NCI-H2171 (cell line): ENCODE data around the gene ZNF816.
"Not testable (repeated sequence)": the region's sequence is repeated elsewhere in the genome, so short reads cannot be mapped to it uniquely, and the experiment has no call there.

Experiments
- DNase-seq: peaks from one replicate; lab custom pipeline; 2025; lab: John Stamatoyannopoulos, UW

The ZNF816 gene

DNA sequence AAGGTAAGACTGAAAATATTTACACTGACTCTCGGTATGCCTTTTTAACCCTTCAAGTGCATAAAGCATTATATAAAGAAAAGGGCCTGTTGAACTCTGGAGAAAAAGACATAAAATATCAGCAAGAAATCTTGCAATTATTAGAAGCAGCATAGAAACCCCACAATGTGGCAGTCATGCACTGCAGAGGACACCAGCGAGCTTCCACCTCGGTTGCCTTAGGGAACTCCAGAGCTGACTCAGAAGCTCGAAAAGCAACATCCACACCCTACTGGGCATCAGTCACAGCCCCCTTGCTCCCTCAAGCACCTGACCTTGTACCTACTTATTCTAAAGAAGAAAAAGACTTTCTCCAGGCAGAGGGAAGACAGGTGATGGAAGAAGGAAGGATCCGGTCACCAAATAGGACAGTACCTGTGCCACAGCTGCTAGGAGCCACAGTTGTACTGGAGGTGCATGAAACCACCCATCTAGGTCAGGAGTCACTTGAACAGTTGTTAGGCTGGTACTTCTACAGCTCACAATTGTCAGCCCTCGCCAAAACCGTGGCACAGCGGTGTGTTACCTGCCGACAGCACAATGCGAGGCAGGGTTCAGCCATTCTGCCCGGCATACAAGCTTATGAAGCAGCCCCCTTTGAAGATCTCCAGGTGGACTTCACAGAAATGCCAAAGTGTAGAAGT, 2.9 kb downstream of the ZNF816 start:
- no peak for DNase-seq

DNA sequence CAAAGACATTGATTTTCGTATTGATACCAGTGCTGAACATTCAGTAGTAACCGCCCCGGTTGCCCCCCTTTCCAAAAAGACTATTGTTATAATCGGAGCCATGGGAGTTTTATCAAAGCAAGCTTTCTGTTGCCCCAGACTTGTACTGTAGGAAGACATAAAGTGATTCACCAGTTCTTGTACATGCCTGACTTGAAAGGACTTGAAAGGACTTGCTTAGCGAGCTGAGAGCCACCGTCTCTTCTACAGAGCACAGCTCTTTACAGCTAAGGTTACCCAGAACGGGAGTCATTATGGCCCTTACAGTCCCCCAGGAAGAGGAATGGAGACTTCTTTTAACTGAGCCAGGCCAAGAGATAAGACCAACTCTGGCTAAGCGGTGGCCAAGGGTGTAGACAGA, 5.1 kb downstream of the ZNF816 start:
- no peak for DNase-seq

DNA sequence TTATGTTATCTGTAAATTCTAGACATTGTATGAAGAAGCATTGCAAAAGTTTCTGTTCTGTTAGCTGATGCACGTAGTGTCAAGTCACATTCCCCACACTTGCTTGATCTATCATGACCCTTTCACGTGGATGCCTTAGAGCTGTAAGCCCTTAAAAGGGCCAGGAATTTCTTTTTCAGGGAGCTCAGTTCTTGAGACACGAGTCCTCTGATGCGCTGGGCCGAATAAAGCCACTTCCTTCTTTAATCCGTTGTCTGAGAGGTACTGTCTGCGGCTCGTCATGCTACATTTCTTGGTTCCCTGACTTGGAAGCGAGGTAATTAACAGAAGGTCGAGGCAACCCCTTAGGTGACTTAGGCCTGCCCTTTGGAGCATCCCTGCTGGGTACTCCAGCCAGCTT, 5.8 kb downstream of the ZNF816 start:
- no peak for DNase-seq

DNA sequence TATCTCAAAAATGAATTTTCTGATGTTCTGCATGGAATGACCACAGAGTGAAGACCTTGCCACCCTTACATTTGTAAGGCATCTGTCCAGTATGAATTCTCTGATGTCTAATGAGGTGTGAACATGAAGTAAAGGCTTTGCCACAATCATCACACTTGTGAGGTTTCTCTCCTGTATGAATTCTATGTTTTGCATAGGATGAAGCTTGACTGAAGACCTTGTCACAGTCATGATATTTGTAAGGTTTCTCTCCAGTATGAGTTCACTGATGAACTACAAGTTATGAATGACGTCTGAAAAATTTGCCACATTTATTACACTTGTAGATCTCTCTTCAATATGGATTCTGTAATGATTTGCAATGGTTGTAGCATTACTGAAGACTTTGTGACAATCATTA, 13.3 kb downstream of the ZNF816 start:
- DNase-seq, result no peak

DNA sequence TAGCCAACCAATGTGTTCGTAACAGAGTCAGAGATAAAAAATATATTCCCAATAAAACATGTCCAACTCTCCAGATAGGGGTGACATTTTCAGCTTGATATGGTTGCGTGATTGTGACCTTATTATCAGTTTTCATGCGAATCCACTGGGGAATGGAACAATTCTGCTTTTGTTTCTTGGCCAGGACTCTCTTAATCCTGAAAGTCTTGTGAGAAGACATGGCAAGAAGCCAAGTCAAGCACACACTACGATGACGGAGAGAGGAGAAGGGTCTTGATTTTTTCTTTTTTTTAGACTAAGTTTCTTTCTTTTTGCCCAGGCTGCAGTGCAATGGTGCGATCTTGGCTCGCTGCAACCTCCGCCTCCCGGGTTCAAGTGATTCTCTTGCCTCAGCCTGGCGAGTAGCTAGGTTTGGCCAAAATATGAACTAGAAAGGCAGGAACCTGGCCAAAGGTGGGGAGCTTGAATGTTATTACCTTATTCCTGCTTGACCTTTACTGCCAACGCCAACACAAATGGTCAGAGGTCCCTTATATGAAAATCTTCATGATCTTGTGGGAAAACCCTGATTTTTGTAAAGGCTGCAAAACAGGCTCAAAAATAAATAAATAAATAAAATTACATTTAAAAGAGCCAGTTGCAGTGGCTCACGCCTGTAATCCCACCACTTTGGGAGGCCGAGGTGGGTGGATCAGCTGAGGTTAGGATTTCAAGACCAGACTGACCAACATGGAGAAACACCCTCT, 14.5 kb downstream of the ZNF816 start:
- DNase-seq, result no peak

DNA sequence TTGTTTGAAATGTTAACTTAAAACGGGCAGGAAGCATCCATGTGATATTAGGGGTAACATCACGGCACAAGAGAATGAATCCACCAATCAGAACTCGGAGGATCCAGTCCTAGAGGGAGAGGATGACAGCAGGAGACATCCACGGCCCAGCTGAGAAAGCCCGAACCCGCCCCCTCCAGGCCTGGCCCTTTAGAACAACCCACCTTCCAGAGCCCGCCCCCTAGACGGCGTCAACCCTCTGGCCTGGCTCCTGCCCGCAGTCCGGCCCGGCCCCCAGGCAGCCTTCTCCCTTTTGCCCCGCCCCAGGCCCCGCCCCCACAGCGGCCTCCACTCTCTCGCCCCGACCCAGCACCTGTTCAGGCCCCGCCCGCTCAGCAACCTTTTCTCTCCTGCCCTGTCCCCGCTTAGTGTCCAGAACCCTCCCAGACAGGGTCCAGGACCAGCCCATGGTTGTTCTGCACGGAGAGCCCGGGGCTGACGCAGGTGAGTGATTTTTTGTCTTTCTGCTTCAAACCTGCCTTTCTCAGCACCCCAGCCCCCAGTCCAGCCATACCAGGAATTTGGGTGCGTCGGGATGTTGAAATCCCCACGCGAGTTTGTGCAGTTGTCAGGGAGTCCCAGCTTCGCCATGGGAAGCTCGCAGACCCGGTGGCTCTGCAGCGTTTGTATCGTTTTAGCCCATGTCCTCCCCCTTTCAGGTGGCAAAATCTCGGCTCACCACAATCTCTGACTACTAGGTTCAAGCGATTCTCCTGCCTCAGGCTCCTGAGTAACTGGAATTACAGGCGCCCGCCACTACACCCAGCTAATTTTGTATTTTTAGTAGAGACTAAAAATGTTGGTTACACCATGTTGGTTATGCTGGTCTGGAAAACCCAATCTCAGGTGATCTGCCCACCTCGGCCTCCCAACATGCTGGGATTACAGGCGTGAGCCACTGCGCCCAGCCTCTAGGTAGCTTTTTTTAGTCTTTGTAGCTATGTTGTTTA, 16.1 kb downstream of the ZNF816 start:
- no peak for DNase-seq

DNA sequence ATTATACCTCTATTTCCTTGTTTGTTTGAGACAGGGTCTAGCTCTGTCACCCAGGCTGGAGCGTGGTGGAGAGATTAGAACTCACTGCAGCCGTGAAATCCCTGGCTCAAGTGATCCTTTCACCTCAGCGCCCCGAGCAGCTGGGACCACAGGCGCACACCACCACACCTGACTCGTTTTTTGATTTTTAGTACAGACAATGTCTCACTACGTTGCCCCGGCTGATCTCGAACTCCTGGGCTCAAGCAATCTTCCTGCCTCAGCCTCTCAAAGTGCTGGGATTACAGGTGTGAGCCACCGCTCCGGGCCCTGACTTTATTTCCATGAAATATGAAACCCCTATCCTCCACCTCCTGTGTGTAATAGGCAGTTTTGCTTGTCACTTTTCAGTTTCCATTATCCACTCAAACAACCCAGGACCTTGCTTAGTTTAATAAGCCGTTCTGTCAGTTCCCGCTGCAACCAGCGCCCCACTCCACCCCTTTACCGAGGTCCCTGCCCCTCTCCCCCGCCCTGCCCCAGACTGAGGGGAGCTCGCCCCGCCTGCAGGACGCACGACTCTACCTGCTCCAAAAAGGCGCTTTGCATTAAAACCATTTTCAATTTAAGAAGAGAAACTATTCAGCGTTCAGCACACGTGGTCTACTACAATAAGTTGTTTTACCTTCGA, 16.9 kb downstream of the ZNF816 start:
- no peak for DNase-seq

DNA sequence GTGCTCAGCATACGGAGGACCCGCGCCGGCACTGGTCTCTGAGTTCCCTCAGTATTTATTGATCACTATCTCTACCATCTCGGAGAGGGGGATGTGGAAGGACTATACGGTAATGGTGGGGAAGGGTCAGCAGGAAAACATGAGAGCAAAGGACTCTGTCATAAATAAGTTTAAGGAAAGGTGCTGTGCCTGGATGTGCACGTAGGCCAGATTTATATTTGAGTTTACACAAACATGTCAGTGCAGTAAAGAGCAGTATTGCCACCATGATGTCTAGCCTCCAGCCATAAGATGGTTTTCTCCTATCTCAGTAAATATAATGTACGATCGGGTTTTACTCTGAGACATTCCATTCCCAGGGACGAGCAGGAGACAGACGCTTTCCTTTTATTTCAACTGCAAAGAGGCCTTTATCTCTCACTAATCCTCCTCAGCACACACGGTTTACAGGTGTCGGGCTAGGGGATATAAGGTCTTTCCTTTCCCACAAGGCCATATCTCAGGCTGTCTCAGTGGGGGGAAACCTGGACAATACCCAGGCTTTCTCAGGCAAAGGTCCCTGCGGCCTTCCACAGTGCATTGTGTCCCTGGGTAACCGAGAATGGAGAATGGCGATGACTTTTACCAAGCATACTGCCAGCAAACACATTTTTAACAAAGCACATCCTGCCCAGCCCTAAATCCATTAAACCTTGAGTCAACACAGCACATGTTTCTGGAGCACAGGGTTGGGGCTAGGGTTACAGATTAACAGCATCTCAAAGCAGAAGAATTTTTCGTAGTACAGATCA, 17.8 kb downstream of the ZNF816 start:
- not testable (repeated sequence) for DNase-seq

DNA sequence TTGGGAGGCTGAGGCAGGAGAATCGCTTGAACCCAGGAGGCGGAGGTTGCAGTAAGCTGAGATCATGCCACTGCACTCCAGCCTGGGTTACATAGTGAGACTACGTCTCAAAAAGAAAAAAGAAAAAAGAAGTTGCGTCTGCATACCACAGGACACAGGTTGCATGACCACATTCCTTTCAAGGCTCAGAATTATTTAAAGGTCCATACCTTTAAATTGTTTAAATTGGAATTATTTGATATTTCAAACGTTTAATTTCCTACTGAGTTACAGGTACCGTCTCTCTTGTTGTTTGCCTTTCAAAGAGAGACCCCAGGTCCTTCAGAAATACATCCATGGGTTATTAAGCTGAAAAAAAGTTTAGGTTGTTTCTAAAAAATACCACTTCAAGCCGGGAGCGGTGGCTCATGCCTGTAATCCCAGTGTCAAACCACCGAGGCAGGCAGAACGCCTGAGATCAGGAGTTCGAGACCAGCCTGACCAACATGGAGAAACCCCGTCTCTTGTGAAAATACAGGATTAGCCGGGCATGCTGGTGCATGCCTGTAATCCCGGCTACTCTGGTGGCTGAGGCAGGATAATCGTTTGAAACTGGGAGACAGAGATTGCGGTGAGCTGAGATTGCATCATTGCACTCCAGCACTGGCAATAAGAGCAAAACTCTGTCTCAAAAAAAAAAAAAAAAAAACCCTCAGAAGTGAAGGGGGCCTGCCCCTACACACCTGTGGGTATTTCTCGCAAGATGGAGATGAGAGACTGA, 18.6 kb downstream of the ZNF816 start:
- no peak for DNase-seq

DNA sequence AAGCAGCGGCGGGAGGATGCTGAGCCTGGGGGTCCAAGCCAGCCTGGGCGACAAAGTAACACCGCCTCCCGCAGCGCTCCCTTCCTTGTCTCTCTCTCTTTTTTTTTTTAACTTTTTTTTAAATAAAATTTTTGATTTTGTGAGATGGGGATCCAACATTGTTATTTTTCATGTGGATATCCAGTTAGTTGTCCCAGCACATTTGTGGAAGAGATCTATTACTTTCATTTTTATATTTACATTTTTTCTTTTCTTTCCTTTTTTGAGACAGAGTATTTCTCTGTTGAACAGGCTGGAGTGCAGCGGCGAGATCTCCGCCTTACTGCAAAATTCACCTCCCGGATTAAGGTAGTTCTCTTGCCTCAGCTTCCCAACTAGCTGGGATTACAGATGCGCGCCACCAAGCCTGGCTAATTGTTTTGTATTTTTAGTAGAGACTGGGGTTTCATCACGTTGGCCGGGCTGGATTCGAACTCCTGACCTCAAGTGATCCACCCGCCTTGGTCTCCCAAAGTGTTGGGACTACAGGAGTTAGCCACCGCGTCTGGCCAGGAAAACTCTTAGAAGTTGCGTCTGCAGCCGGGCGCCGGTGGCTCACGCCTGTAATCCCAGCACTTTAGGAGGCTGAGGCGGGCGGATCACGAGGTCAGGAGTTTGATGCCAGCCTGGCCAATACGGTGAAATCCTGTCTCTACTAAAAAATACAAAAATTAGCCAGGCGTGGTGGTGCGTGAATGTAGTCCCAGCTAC, 19.4 kb downstream of the ZNF816 start:
- no peak for DNase-seq

DNA sequence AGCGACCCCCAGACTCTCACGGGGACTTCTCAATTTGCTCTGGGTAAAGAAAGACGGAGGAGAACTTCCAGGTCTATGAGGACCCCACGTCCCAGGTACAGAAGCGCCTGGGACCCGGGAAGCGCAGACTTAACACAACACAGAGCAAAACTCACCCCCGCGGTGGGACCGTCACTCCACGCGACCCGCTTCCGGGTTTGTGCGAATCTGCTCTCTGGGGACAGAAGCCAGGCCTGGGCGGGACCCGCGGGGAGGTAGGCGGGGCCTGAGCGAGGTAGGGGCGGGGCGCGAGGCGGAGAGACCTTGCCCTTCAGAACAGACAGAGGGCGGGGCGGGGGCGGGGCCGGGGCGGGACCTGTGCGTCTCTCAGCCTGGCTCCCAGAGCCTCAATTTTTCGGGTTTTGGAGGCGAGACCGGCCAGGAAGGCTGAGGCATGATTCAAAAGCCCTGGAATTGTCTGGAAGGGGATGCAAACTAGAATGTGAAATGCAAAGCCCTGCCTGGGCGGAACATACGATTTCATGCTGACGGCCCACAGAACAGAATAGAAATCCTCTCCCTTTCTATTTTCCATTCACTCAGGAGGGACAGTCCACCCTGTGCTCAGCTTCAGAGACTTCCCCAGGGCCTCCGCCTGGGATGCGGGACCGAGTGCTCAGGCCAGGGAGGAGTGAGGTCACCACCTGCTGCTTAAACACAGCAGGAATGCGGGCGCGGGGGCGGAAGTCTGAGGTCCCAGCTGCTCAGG, 20.1 kb downstream of the ZNF816 start:
- DNase-seq, result peak; percentile 31

DNA sequence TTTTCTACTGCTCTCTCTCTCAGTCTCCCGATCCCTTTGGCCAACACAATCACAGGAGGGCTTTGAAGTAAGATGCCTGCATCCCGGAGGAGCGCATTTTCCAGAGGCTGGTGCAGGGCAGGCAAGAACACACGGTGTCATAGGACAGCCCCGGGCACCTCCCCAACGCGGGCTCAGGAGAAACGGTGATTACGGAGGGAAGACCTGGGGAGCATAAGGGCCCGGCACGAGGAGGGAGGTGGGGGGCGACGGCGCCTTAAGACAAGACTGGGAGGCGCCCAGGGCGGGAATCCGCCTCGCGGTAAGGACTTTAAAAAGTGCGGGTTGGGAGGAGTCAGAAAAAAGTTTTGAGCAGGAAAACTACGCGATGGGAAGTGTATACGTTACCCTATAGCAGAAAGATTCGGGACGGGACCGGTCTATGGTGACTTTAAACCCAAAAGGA, 20.7 kb downstream of the ZNF816 start:
- DNase-seq, result no peak

DNA sequence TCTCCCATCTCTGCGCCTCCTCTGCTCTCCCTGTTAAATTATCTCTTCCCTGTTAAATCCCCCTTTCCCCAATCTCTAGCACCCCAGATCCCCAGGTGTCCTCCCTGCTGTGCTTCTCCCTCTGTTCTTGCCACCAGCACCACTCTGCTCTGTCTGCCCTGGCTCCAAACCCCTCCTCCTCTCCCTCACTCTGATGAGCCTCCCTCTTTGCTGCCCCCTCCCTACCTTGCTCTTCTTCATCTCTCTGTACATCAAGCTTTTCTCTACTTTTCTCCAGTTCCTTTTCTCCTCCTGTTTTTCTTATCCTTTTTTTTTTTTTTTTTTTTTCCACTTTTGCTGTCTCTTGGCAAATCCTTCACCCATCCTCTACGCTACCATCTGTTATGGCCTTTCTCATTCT, 21.2 kb downstream of the ZNF816 start:
- DNase-seq, result not testable (repeated sequence)

DNA sequence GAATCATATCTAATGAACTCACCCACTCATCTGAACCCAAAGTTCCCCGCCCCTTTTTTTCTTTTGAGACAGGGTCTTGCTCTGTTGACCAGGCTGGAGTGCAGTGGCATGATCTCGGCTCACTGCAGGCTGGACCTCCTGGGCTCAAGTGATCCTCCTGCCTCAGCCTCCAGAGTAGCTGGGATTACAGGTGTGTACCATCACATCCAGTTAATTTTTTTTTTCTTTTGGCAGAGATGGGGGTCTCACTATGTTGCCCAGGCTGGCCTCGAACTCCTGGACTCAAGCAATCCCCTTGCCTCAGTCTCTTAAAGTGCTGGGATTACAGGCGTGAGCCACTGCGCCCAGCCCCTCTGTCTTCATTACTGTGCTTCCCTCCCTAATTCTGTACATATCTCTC, 21.8 kb downstream of the ZNF816 start:
- not testable (repeated sequence) for DNase-seq

DNA sequence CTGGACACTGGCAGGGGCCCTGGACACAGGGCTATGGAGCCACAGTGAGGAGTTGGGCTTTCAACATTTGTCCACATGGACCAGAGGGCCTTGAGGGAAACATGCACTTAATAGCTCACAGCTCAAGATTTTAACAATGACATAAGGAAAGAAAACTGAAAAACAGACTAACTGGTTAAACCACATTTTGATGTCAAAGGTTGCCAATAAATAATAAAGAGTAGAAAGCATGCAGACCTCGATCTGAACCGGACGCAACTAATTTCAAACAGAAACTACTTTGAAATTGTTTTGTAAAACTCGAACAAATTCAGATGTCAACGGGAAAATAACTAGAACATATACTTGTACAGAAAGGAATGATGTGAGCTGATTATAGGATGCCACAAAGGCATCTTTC, 23.9 kb downstream of the ZNF816 start:
- no peak for DNase-seq

DNA sequence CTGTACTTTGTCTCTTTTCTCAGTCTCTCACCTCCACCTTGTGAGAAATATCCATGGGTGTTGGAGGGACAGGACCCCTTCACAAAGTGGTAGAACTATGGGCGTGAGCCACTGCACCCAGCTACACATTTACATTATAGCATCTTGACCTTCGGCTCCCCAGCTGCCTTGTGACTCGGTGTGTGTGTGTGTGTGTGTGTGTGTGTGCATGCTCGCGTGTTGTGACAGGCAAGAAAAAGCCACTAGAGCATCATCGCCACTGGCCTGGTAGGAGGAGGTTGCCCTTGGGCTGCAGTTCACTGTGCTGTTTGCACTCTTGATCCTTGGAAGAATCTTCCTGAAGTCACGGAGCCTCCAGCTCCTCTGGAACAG, 25.7 kb downstream of the ZNF816 start:
- DNase-seq, result no peak

DNA sequence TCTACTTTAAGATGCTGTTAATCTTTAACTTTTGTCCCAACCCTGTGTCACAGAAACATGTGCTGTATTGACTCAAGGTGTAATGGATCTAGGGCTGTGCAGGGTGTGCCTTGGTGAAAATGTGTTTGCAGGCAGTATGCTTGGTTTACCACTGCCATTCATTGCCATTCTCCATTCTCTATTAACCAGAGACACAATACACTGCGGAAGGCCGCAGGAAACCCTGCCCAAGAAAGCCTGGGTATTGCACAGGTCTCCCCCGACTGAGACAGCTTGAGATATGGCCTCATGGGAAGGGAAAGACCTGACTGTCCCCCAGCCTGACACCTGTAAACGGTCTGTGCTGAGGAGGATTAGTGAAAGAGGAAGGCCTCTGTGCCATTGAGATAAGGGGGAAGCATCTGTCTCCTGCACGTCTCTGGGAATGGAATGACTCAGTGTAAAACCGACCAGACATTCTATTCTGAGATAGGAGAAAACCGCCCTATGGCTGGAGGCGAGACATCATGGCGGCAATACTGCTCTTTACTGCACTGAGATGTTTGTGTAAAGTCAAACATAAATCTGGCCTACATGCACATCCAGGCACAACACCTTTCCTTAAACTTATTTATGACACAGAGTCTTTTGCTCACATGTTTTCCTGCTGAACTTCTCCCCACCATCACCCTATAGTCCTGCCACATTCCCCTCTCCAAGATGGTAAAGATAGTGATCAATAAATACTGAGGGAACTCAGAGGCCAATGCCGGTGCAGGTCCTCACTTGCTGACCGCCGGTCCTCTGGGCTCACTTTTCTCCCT, 26.3 kb downstream of the ZNF816 start:
- no peak for DNase-seq

DNA sequence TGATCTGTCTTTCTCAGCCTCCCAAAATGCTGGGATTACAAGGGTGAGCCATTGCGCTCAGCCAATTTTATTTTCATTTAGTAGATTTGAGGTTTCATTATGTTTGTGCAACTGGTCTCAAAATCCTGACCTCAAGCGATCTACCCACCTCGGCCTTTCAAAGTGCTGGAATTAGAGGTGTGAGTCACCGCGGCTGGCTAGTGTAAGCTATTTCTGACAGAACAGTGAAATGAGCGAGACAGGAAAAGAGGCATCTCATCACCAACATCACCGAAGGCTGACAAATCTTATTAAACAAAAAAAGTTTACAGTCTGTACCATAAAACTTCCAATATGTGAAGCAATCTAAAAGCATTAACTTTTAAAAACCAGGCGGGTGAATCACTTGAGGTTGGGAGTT, 27.2 kb downstream of the ZNF816 start:
- DNase-seq, result no peak
